ENCODE data around the gene ZBTB46.

DNA sequence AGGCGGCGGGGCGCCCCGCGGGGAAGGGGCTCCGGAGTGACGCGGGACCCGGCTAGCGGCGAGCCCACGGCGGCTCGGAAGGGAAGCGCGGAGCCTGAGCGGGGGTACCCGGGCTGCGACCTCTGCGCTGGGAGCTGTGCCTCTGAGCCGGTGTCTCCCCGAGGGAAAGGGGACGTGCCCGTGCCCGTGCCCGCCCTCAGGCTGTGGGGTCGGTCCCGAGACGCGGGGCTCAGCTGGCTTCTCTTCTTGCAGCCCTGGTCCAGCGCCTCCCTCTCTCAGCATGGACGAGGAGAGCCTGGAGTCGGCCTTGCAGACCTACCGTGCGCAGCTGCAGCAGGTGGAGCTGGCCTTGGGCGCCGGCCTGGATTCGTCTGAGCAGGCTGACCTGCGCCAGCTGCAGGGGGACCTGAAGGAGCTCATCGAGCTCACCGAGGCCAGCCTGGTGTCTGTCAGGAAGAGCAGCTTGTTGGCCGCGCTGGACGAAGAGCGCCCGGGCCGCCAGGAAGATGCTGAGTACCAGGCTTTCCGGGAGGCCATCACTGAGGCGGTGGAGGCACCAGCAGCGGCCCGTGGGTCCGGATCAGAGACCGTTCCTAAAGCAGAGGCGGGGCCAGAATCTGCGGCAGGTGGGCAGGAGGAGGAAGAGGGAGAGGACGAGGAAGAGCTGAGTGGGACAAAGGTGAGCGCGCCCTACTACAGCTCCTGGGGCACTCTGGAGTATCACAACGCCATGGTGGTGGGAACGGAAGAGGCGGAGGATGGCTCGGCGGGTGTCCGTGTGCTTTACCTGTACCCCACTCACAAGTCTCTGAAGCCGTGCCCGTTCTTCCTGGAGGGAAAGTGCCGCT is 122.5 kb downstream of the ZBTB46 start:
- TF ChIP-seq, protein P1, sequence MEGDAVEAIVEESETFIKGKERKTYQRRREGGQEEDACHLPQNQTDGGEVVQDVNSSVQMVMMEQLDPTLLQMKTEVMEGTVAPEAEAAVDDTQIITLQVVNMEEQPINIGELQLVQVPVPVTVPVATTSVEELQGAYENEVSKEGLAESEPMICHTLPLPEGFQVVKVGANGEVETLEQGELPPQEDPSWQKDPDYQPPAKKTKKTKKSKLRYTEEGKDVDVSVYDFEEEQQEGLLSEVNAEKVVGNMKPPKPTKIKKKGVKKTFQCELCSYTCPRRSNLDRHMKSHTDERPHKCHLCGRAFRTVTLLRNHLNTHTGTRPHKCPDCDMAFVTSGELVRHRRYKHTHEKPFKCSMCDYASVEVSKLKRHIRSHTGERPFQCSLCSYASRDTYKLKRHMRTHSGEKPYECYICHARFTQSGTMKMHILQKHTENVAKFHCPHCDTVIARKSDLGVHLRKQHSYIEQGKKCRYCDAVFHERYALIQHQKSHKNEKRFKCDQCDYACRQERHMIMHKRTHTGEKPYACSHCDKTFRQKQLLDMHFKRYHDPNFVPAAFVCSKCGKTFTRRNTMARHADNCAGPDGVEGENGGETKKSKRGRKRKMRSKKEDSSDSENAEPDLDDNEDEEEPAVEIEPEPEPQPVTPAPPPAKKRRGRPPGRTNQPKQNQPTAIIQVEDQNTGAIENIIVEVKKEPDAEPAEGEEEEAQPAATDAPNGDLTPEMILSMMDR (IDR thresholded peaks at IDR 0.05 in 2 of 3, conservative IDR thresholded peaks at IDR 0.05 in 1 of 3; ENCODE audit: control insufficient read depth in 2 of 3, extremely low read depth in 1 of 3, insufficient read depth in 1 of 3, low read depth in 3 of 3, low read length in 3 of 3), result no peak
- no peak for TF ChIP-seq TAF1 (IDR thresholded peaks at IDR 0.05; ENCODE audit: borderline replicate concordance, low read depth, low read length)
- TF ChIP-seq HDAC6 (IDR thresholded peaks at IDR 0.05; ENCODE audit: unreplicated experiment), result no peak
- no peak for TF ChIP-seq SP1 (IDR thresholded peaks at IDR 0.05; ENCODE audit: low read depth, low read length)
- TF ChIP-seq MYC (IDR thresholded peaks at IDR 0.05; ENCODE audit: insufficient read depth, insufficient read length, insufficient replicate concordance, low read length, severe bottlenecking), result no peak
- no peak for TF ChIP-seq RAD51 (IDR thresholded peaks at IDR 0.05)
- TF ChIP-seq HDGF (IDR thresholded peaks at IDR 0.05), result no peak

All from GM12878 (cell line).